GM21390 (cell line): ENCODE data around the gene RBM38.

Source experiments
- ATAC-seq: cut with Tn5 transposase; IDR thresholded peaks from one replicate; pipeline ENCODE4 v1.9.1; 2021; ENCODE audit not compliant: unreplicated experiment

Gene RBM38

DNA sequence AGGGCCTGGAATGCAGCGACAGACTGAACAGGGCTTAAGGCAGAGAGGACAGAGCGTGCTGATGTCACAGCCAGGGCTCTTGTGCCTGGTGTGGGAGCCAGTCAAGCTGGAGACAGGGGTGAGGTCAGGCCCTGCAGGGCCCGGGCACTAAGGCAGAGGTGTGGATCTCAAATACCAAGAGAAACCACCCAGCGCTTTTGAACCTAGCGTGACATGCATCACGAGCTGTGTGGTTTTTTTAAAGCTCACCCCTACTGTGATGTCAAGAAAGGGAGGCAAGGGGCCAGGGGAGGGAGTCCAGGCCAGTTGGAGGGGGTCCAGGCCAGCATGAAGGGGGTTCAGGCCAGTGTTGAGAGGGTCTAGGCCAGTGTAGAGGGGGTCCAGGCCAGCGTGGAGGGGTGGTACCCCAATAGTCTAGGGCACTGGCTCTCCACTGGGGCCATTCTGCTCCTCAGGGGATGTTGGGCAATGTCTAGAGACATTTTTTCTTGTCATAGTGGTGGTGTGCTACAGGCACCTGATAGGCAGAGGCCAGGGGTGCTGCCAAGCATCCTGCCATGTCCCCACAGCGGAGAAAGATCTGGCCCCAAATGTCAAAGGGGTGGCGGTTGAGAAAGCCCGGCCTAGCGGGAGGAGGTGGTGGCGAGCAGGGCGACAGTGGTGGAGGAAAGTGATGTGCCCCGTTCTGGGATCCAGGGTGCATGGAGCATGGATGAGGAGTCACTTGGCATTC is 42.6 kb downstream of the RBM38 start:
- no peak for ATAC-seq

- no peak for ATAC-seq
Observed at GRCh38 chr20:57434390-57434700, 43.1 kb downstream of the RBM38 start.

GRCh38 chr20:57435105-57435497 is 43.9 kb downstream of the RBM38 start:
- no peak for ATAC-seq

- ATAC-seq: no peak
Observed at GRCh38 chr20:57435498-57436222, 44.5 kb downstream of the RBM38 start.

DNA sequence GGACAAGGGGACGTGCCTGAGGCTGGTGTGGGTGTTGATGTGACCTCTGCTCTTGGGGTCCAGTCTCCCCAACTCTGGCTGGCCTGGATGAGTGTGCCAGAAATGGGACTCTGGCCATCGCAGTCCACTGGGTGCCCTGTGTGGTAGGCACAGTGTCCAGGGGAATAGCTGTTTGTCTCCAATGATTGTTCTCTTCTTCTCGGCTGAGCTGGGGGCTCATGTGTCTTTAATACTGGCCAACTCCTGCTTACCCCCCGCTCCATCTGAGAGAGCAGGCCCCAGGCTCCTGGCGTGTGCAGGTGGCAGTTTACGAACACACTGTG is 45.0 kb downstream of the RBM38 start:
- no peak for ATAC-seq

GRCh38 chr20:57437267-57437666 is 46.1 kb downstream of the RBM38 start:
- no peak for ATAC-seq

- no peak for ATAC-seq
Observed at GRCh38 chr20:57437672-57438330, 46.6 kb downstream of the RBM38 start.

GRCh38 chr20:57438552-57438951 is 47.4 kb downstream of the RBM38 start:
- ATAC-seq: no peak

- no peak for ATAC-seq
Observed at GRCh38 chr20:57439432-57439831, 48.2 kb downstream of the RBM38 start.

- no peak for ATAC-seq
Observed at GRCh38 chr20:57439993-57440392, 48.8 kb downstream of the RBM38 start.

GRCh38 chr20:57440678-57441509 is 49.7 kb downstream of the RBM38 start:
- no peak for ATAC-seq

- ATAC-seq: no peak
Observed at GRCh38 chr20:57441510-57442154, 50.4 kb downstream of the RBM38 start.

DNA sequence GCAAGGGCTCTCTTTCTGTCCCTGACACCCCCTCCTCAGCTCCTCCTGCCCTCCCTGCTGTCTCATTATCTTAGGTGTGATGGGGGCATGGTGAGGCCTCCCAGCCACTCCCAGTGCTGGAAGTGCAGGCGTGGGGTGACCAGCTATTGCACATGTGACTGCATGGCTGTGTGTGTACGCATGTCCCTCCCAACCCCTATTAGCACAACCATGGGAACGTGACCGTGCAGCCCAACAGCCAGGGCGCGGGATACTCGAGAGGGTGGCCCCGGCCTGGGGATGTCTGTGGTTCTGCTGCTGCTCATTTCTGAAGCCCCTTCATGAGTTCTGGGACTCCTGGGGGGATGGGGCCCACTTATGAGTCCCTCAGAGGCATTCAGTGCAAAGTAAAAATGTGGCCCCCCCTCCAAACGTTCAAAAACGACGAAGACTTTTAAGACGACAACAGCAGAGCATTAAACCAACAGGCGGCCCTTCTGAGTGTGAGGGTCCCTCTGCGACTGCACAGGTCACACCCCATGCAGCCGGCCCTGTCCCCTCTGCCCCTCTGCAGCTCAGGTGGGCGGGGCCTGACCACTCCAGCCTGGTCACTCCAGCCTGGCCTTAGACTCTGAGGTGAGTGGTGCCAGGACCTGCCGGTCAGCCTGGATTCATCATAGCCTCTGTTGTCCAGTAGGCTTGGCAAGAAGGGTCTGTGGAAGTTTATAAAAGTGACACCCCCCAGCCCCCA is 51.1 kb downstream of the RBM38 start:
- ATAC-seq: no peak

- ATAC-seq: no peak
Observed at GRCh38 chr20:57442888-57443239, 51.7 kb downstream of the RBM38 start.

- no peak for ATAC-seq
Observed at GRCh38 chr20:57443349-57444265, 52.4 kb downstream of the RBM38 start.

- ATAC-seq: no peak
Observed at GRCh38 chr20:57444394-57445048, 53.3 kb downstream of the RBM38 start.

- ATAC-seq: no peak
Observed at GRCh38 chr20:57445298-57445697, 54.1 kb downstream of the RBM38 start.

GRCh38 chr20:57445774-57446173 is 54.6 kb downstream of the RBM38 start:
- no peak for ATAC-seq
